ENCODE results near the gene FAHD1. TPM values are rescaled to one million over a fixed set of nuclear protein-coding genes. Genes with fewer than 3 reads are reported as not detected.

The FAHD1 gene
- total and polyA plus RNA-seq, 9 of the 15 experiments (the other 6 are each of a cell fraction or from before 2014, with no cell fraction given): 2.2 to 20.9 (median 10.7) TPM

- ChIA-PET POLR2A (interaction anchor here (0.6 to 1.3 kb wide), 3 partner anchors 9 to 16 kb away, joined by 3 to 5 read pairs (median 5); no protein-coding TSS in a partner anchor), CTCF (ENCODE audit: low intra/inter-chr PET ratio) (no interaction called here)
- Histone ChIP-seq H2AFZ (ENCODE audit: low read depth, low read length) (no peak overlapping the region), H4K20me1 (replicated peaks; ENCODE audit: control insufficient read depth, insufficient read depth, low read length) (no peaks in the 10 kb centered on the region), H3K36me3 (ENCODE audit: control insufficient read depth, insufficient read depth, low read length) (peaks cover 84% of the 10 kb centered on the region), H3K4me2 (ENCODE audit: insufficient read depth, low read length) (no peak overlapping the region), H3K9me1 (ENCODE audit: control insufficient read depth, insufficient read depth, low read length) (no peaks in the 10 kb centered on the region), H3K9ac (ENCODE audit: insufficient read depth in 1 of 2, low read depth in 2 of 2, low read length in 2 of 2) (no peak overlapping the region), H3K4me1 (replicated peaks in 1 of 2; ENCODE audit: control insufficient read depth in 2 of 2, insufficient read depth in 2 of 2, low read length in 2 of 2) (no peaks in the 10 kb centered on the region), H3K4me3 (no peak overlapping the region), H3K9me3 (replicated peaks; ENCODE audit: control insufficient read depth, insufficient read depth, low read depth, low read length) (no peaks in the 10 kb centered on the region), H3K27me3 (ENCODE audit: control insufficient read depth in 2 of 2, insufficient read depth in 2 of 2, low read length in 2 of 2) (no peaks in the 10 kb centered on the region), H3K79me2 (ENCODE audit: control insufficient read depth, insufficient read depth, low read length) (peaks cover 10% of the 10 kb centered on the region; the same call in 2 of the 3 replicates), H3K27ac (ENCODE audit: extremely low read depth, low read depth, low read length) (no peak overlapping the region)
- in situ Hi-C loops (cut with MboI): no loop called here
- intact Hi-C loops (cut with micrococcal nuclease): no loop called here
- TF ChIP-seq ADNP (tag; IDR thresholded peaks at IDR 0.05) (no peak), CXXC5 (CRISPR knock-in tag; IDR thresholded peaks at IDR 0.05) (no peak), GTF2E2 (tag; IDR thresholded peaks at IDR 0.05) (no peak), JUND (IDR thresholded peaks at IDR 0.05; ENCODE audit: borderline replicate concordance, low read depth, low read length) (no peak), JUND (tag; IDR thresholded peaks at IDR 0.05; ENCODE audit: borderline replicate concordance, low read depth, low read length) (no peak), KDM1A (IDR thresholded peaks at IDR 0.05) (no peak), HCFC1 (IDR thresholded peaks at IDR 0.05; ENCODE audit: low read depth, low read length) (no peak), ZNF561 (CRISPR knock-in tag; conservative IDR thresholded peaks at IDR 0.05) (no peak), ZBTB12 (CRISPR knock-in tag; IDR thresholded peaks at IDR 0.05) (no peak), ZSCAN32 (CRISPR knock-in tag; IDR thresholded peaks at IDR 0.05) (no peak), MYBL2 (IDR thresholded peaks at IDR 0.05; ENCODE audit: low read depth) (no peak), MYBL2 (CRISPR knock-in tag; IDR thresholded peaks at IDR 0.05; ENCODE audit: borderline replicate concordance) (no peak), ZBTB17 (CRISPR knock-in tag; IDR thresholded peaks at IDR 0.05) (no peak), ZNF217 (CRISPR knock-in tag; IDR thresholded peaks at IDR 0.05) (no peak)
- TF ChIP-seq, protein P1, sequence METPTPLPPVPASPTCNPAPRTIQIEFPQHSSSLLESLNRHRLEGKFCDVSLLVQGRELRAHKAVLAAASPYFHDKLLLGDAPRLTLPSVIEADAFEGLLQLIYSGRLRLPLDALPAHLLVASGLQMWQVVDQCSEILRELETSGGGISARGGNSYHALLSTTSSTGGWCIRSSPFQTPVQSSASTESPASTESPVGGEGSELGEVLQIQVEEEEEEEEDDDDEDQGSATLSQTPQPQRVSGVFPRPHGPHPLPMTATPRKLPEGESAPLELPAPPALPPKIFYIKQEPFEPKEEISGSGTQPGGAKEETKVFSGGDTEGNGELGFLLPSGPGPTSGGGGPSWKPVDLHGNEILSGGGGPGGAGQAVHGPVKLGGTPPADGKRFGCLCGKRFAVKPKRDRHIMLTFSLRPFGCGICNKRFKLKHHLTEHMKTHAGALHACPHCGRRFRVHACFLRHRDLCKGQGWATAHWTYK (CRISPR knock-in tag; IDR thresholded peaks at IDR 0.05): no peak
- TF ChIP-seq, protein P2, sequence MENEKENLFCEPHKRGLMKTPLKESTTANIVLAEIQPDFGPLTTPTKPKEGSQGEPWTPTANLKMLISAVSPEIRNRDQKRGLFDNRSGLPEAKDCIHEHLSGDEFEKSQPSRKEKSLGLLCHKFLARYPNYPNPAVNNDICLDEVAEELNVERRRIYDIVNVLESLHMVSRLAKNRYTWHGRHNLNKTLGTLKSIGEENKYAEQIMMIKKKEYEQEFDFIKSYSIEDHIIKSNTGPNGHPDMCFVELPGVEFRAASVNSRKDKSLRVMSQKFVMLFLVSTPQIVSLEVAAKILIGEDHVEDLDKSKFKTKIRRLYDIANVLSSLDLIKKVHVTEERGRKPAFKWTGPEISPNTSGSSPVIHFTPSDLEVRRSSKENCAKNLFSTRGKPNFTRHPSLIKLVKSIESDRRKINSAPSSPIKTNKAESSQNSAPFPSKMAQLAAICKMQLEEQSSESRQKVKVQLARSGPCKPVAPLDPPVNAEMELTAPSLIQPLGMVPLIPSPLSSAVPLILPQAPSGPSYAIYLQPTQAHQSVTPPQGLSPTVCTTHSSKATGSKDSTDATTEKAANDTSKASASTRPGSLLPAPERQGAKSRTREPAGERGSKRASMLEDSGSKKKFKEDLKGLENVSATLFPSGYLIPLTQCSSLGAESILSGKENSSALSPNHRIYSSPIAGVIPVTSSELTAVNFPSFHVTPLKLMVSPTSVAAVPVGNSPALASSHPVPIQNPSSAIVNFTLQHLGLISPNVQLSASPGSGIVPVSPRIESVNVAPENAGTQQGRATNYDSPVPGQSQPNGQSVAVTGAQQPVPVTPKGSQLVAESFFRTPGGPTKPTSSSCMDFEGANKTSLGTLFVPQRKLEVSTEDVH (IDR thresholded peaks at IDR 0.05; ENCODE audit: low read depth, partially characterized antibody): no peak
- TF ChIP-seq, protein P3, sequence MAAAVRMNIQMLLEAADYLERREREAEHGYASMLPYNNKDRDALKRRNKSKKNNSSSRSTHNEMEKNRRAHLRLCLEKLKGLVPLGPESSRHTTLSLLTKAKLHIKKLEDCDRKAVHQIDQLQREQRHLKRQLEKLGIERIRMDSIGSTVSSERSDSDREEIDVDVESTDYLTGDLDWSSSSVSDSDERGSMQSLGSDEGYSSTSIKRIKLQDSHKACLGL (CRISPR knock-in tag; IDR thresholded peaks at IDR 0.05; ENCODE audit: borderline replicate concordance, poor library complexity, severe bottlenecking): no peak
- WGBS (ENCODE audit: insufficient coverage, low coverage, missing lambda C conversion rate): 77% methylated on average over 5 of the region's 5 CpGs
- no peak for DNase-seq (ENCODE audit: extremely low read depth in 1 of 4, low spot score in 3 of 4)
- ATAC-seq: no peak
- FAIRE-seq: no peak
- no TSS peak for BruUV-seq (replicated peaks)
Observed at GRCh38 chr16:1857433-1858097, 30.6 kb downstream of the FAHD1 start.

All from K562 (cell line).